OCI-LY3 (cell line): ENCODE results near the gene SGPP1.
"Not testable (repeated sequence)": the region's sequence is repeated elsewhere in the genome, so short reads cannot be mapped to it uniquely, and the experiment has no call there.

Experiments
- H2AFZ ChIP-seq: fragments of 200-600, 300-600 bp; shearing (Covaris generic); 2 replicates; pipeline ENCODE4 v1.6.0; 2014; ENCODE audit warnings: antibody characterized with exemption, low read depth, low read length
- H3K27ac ChIP-seq: fragments of 200-600, 300-600 bp; sonication (generic); 2 replicates; pipeline ENCODE4 v1.5.1; 2014; ENCODE audit warnings: mild to moderate bottlenecking, low read length, moderate library complexity, mixed read lengths
- H3K27me3 ChIP-seq: fragments of 200-600, 300-600 bp; sonication (generic); 2 replicates; pipeline ENCODE4 v1.6.1; 2014; ENCODE audit warnings: low read depth, low read length, mixed read lengths
- H3K36me3 ChIP-seq: fragments of 200-600, 300-600 bp; sonication (generic); replicated peaks from 2 replicates; pipeline ENCODE3; 2014; ENCODE audit warnings: low read depth, low read length, mixed read lengths
- H3K4me1 ChIP-seq: fragments of 300-600, 200-600 bp; sonication (generic); 2 replicates; pipeline ENCODE4 v1.6.1; 2014; ENCODE audit warnings: low read length, mixed read lengths
- H3K4me2 ChIP-seq: fragments of 200-600, 300-600 bp; sonication (generic); 2 replicates; pipeline ENCODE4 v1.6.1; 2014; ENCODE audit warnings: low read length, mixed read lengths
- H3K4me3 ChIP-seq: fragments of 300-600, 200-600 bp; sonication (generic); 2 replicates; pipeline ENCODE4 v1.5.1; 2014; ENCODE audit warnings: antibody characterized with exemption, mild to moderate bottlenecking, low read length, moderate library complexity
- H3K79me2 ChIP-seq: fragments of 300-600, 200-600 bp; shearing (Covaris generic); 2 replicates; pipeline ENCODE4 v1.6.1; 2014; ENCODE audit warnings: mild to moderate bottlenecking, low read length, mixed read lengths
- H3K9ac ChIP-seq: fragments of 300-600, 200-600 bp; shearing (Covaris generic); 2 replicates; pipeline ENCODE4 v1.6.0; 2014; ENCODE audit warnings: mild to moderate bottlenecking, low read length, moderate library complexity
- H3K9me3 ChIP-seq: fragments of 200-600, 300-600 bp; shearing (Covaris generic); 2 replicates; pipeline ENCODE4 v1.6.1; 2014; ENCODE audit warnings: low read length, mixed read lengths; ENCODE audit not compliant: insufficient read depth
- H4K20me1 ChIP-seq: fragments of 200-600, 300-600 bp; sonication (generic); 2 replicates; pipeline ENCODE4 v1.6.1; 2016; ENCODE audit warnings: low read length, mixed read lengths; ENCODE audit not compliant: insufficient read depth
- EZH2phosphoT487 ChIP-seq: fragments of 200-600 bp; shearing (Covaris generic); IDR thresholded peaks from 2 replicates; pipeline ENCODE4 v1.6.1; 2018; ENCODE audit warnings: antibody characterized with exemption, mixed run types, low read depth
- TF ChIP-seq, protein P1 (sequence below): fragments of 200-600, 300-600 bp; sonication (generic); IDR thresholded peaks from 2 replicates; pipeline ENCODE4 v1.5.1; 2014; ENCODE audit warnings: antibody characterized with exemption, low read length, low read depth

SGPP1 gene

DNA sequence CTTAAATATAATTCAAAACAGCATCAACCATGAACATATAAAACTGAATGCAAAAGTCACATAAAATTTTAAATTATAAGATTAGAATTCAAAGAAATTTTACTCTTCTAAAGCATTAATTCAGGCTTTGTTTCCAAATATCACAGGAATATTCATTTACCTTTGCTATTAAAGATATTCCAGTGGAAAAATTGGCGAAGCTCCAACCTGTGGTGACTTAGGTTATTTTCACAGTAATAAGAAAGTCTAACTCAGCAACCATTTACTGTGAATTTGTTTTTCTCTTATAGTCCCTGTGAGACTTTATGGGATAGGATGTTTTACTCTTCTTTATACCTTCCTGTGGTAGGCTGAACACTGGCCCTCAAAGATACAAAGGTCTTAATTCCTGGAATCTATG, 89.4 kb downstream of the SGPP1 start:
- no peak for TF ChIP-seq EZH2phosphoT487
- TF ChIP-seq, protein P1, sequence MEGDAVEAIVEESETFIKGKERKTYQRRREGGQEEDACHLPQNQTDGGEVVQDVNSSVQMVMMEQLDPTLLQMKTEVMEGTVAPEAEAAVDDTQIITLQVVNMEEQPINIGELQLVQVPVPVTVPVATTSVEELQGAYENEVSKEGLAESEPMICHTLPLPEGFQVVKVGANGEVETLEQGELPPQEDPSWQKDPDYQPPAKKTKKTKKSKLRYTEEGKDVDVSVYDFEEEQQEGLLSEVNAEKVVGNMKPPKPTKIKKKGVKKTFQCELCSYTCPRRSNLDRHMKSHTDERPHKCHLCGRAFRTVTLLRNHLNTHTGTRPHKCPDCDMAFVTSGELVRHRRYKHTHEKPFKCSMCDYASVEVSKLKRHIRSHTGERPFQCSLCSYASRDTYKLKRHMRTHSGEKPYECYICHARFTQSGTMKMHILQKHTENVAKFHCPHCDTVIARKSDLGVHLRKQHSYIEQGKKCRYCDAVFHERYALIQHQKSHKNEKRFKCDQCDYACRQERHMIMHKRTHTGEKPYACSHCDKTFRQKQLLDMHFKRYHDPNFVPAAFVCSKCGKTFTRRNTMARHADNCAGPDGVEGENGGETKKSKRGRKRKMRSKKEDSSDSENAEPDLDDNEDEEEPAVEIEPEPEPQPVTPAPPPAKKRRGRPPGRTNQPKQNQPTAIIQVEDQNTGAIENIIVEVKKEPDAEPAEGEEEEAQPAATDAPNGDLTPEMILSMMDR = no peak
- Histone ChIP-seq H3K27ac (no peak overlapping the region), H3K36me3 (peaks cover 15% of the 10 kb centered on the region), H2AFZ (no peak overlapping the region), H3K27me3 (no peaks in the 10 kb centered on the region), H3K4me2 (no peak overlapping the region), H3K79me2 (peaks cover 84% of the 10 kb centered on the region), H4K20me1 (no peaks in the 10 kb centered on the region; the same call in 1 of the 2 replicates), H3K4me1 (peaks cover 11% of the 10 kb centered on the region), H3K9ac (no peak overlapping the region), H3K4me3 (no peak overlapping the region), H3K9me3 (no peaks in the 10 kb centered on the region)

DNA sequence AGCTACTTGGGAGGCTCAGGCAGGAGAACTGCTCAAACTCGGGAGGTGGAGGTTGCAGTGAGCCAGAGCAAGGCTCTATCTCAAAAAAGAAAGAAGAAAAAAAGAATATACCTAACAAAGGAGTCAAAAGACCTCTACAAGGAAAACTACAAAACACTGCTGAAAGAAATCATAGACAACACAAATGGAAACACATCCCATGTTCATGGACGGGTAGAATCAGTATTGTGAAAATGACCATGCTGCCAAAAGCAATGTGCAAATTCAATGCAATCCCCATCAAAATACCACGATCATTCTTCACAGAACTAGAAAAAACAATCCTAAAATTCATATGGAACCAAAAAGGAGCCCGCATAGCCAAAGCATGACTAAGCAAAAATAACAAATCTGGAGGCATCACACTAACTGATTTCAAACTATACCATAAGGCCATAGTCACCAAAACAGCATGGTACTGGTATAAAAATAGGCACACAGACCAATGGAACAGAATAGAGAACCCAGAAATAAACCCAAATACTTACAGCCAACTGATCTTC, 91.7 kb downstream of the SGPP1 start:
- H2AFZ ChIP-seq, H3K4me2 ChIP-seq, H3K4me3 ChIP-seq, H3K27ac ChIP-seq, H3K4me1 ChIP-seq, H3K9ac ChIP-seq, H3K27me3 ChIP-seq, H3K9me3 ChIP-seq: not testable (repeated sequence)
- Histone ChIP-seq H3K36me3 (peaks cover 15% of the 10 kb centered on the region), H4K20me1 (peaks cover 11% of the 10 kb centered on the region), H3K79me2 (peaks cover 100% of the 10 kb centered on the region)
